ENCODE measurements around the gene HOGA1. TPM values are rescaled to one million over a fixed set of nuclear protein-coding genes. Genes with fewer than 3 reads are reported as not detected.
"Not testable (repeated sequence)": the region's sequence is repeated elsewhere in the genome, so short reads cannot be mapped to it uniquely, and the experiment has no call there.

HOGA1 gene
- total RNA-seq, 1 donor from 2014 or later = 72.3 TPM

GRCh38 chr10:97649405-97649750 lies 65.2 kb downstream of the HOGA1 start:
- not testable (repeated sequence) for DNase-seq (ENCODE audit: low read depth)

DNA sequence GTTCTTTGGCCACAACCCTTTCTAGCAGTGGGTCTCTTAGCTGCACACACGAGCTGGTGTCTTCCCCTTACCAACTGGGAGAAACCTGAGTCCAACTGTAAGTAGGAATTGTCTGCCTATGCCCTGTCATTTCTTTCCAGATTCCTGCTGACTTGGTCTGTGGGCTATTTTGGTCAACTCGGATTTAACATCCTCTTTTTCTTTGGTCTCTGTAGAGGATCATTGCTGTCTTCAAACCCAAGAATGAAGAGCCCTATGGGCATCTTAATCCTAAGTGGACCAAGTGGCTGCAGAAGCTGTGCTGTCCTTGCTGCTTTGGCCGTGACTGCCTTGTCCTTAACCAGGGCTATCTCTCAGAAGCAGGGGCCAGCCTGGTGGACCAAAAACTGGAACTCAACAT lies 66.5 kb downstream of the HOGA1 start:
- no peak for DNase-seq (ENCODE audit: low read depth)

GRCh38 chr10:97651773-97652172 lies 67.6 kb downstream of the HOGA1 start:
- peak; percentile 76 for DNase-seq (ENCODE audit: low read depth)

GRCh38 chr10:97656777-97657176 lies 72.6 kb downstream of the HOGA1 start:
- DNase-seq (ENCODE audit: low read depth) = no peak

DNA sequence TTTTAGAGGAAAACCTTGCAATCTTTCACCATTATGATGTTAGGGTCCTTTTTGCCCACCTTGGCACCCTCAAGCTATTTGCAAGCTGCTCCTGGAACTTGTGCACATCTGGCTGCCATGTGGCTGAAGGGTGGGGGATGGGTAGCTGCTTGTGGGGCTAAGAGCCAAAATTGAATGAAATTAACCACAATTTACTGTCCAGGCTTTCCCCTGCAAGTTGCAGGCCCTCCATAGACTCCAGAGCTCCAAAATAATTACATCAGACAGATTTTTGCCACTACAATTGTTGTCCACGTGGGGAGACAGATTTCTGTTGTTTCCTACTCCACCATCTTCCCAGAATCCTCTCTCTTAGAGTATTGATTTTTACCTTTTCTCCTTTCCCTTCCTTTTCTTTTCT lies 75.4 kb downstream of the HOGA1 start:
- DNase-seq (ENCODE audit: low read depth) = no peak

Other genes with a start within 250 kb of the HOGA1 start
- 7.8 and 15.0 TPM in 2 replicates for gene FRAT2, start 249.7 kb upstream of the HOGA1 start, total RNA-seq
- gene RRP12, start 183.0 kb upstream of the HOGA1 start, total RNA-seq = 22.6 and 29.2 TPM in 2 replicates
- gene PGAM1, start 158.2 kb upstream of the HOGA1 start, total RNA-seq = 433 and 552 TPM in 2 replicates
- gene EXOSC1, start 138.4 kb upstream of the HOGA1 start, total RNA-seq = 26.5 and 35.3 TPM in 2 replicates
- 30.2 and 39.2 TPM in 2 replicates for gene ZDHHC16, start 138.2 kb upstream of the HOGA1 start, total RNA-seq
- gene MMS19, start 86.0 kb upstream of the HOGA1 start, total RNA-seq = 67.9 and 95.0 TPM in 2 replicates
- gene UBTD1, start 85.5 kb upstream of the HOGA1 start, total RNA-seq = 21.5 and 27.9 TPM in 2 replicates
- 31.3 and 35.9 TPM in 2 replicates for gene ANKRD2, start 11.6 kb upstream of the HOGA1 start, total RNA-seq
- 0.35 and 3.2 TPM in 2 replicates for gene C10orf62, start 5.3 kb downstream of the HOGA1 start, total RNA-seq
- 1.7 and 3.5 TPM in 2 replicates for gene MORN4, start 49.1 kb downstream of the HOGA1 start, total RNA-seq
- gene PI4K2A, start 56.3 kb downstream of the HOGA1 start, total RNA-seq = 26.9 and 34.0 TPM in 2 replicates
- gene AVPI1, start 102.9 kb downstream of the HOGA1 start, total RNA-seq = 7.5 and 8.2 TPM in 2 replicates
- gene MARVELD1, start 129.3 kb downstream of the HOGA1 start, total RNA-seq = 17.5 and 19.3 TPM in 2 replicates
- gene ZFYVE27, start 152.7 kb downstream of the HOGA1 start, total RNA-seq = 34.9 and 37.5 TPM in 2 replicates
- 0.17 and 0.60 TPM in 2 replicates for gene SFRP5, start 187.6 kb downstream of the HOGA1 start, total RNA-seq

All from renal cortical epithelial cell (primary cell).